A549 (cell line): Measurements from ENCODE around the gene ZNF628. TPM values are rescaled to one million over a fixed set of nuclear protein-coding genes. Genes with fewer than 3 reads are reported as not detected.

Experiments used
- ATAC-seq, 2 experiments: fragments of 200-7000 bp in 1 of 2; fragments of >200 bp in 1 of 2; cut with Nextera tagmentation in 1 of 2; cut with Tn5 transposase in 1 of 2; 3 replicates each; pipeline versions ENCODE4 v1.8.0 to v1.9.1; 2018 to 2020; ENCODE audit warnings: mild to moderate bottlenecking in 1 of 2, moderate library complexity in 1 of 2
- CTCF ChIA-PET: fragments of 300-600 bp; sonication (Branson Sonifier 250); formaldehyde crosslinking; extraction: SDS; loops from one replicate; lab custom pipeline; 2021; ENCODE audit warnings: antibody characterized with exemption, inconsistent platforms; lab: Yijun Ruan, JAX
- POLR2A ChIA-PET: fragments of 350-600 bp; formaldehyde crosslinking; extraction: SDS; loops from one replicate; lab custom pipeline; 2021; ENCODE audit warnings: antibody characterized with exemption, inconsistent platforms; lab: Yijun Ruan, JAX
- DNase-seq, 2 experiments: peaks; one replicate each; pipeline versions ENCODE4 v3.0.0 to v3.0.0-alpha.2; 2011 to 2016; ENCODE audit warnings: low read depth in 1 of 2, low spot score in 1 of 2
- FAIRE-seq: peaks from 2 replicates; lab custom pipeline; 2011; peaks lifted over from hg19 to GRCh38; lab: Jason Lieb, UNC
- H3K27ac ChIP-seq, 2 experiments: fragments of >200 bp; sonication (Bioruptor Twin); formaldehyde crosslinking; 3 replicates each; pipeline ENCODE4 v1.5.1; 2016 to 2017
- H3K4me1 ChIP-seq: fragments of >200 bp; sonication (Bioruptor Twin); formaldehyde crosslinking; 3 replicates; pipeline ENCODE4 v1.6.1; 2016
- H3K4me2 ChIP-seq: fragments of >200 bp; sonication (Bioruptor Twin); formaldehyde crosslinking; 3 replicates; pipeline ENCODE4 v1.6.1; 2016
- H3K4me3 ChIP-seq: fragments of >200 bp; sonication (Bioruptor Twin); formaldehyde crosslinking; 3 replicates; pipeline ENCODE4 v1.5.1; 2016
- H3K9me3 ChIP-seq: fragments of >200 bp; sonication (Bioruptor Twin); formaldehyde crosslinking; 3 replicates; pipeline ENCODE4 v1.6.1; 2016
- CBX8 ChIP-seq: fragments of 200-600 bp; sonication (generic); IDR thresholded peaks from 2 replicates; pipeline ENCODE4 v1.6.1; 2016
- CHD4 ChIP-seq: fragments of 200-600 bp; sonication (generic); IDR thresholded peaks from 2 replicates; pipeline ENCODE4 v1.6.1; 2016; ENCODE audit warnings: antibody characterized with exemption, mild to moderate bottlenecking, borderline replicate concordance
- CTCF ChIP-seq: fragments of >200 bp; sonication (Bioruptor Twin); formaldehyde crosslinking; IDR thresholded peaks from 3 replicates; pipeline ENCODE4 v1.5.1; 2016
- E2F6 ChIP-seq: IDR thresholded peaks from 2 replicates; pipeline ENCODE4 v1.6.1; 2012; ENCODE audit warnings: low read depth, borderline replicate concordance
- EHMT2 ChIP-seq: fragments of 200-600 bp; sonication (generic); IDR thresholded peaks from 2 replicates; pipeline ENCODE4 v1.6.1; 2016; ENCODE audit warnings: antibody characterized with exemption, low read depth, mild to moderate bottlenecking, moderate library complexity
- ELK1 ChIP-seq: fragments of 150-350 bp; IDR thresholded peaks from 2 replicates; pipeline ENCODE4 v1.6.1; 2014; ENCODE audit warnings: low read depth, mild to moderate bottlenecking, low read length
- ESRRA ChIP-seq: fragments of 150-350 bp; IDR thresholded peaks from 2 replicates; pipeline ENCODE4 v1.6.1; 2014; ENCODE audit warnings: mild to moderate bottlenecking, low read length, borderline replicate concordance
- FOXS1 ChIP-seq: fragments of 250-450 bp; sonication (Bioruptor Pico); IDR thresholded peaks from 2 replicates; pipeline ENCODE4 v1.5.0; 2020; ENCODE audit warnings: mild to moderate bottlenecking, moderate library complexity
- GATA3 ChIP-seq: IDR thresholded peaks from 2 replicates; pipeline ENCODE4 v1.6.1; 2012; ENCODE audit warnings: borderline replicate concordance
- HDAC2 ChIP-seq: fragments of 200-600 bp; sonication (generic); IDR thresholded peaks from 2 replicates; pipeline ENCODE4 v1.6.1; 2016
- HOXA7 ChIP-seq: fragments of 250-450 bp; sonication (Bioruptor Pico); IDR thresholded peaks from 2 replicates; pipeline ENCODE4 v1.5.0; 2020; ENCODE audit warnings: mild to moderate bottlenecking, moderate library complexity
- HOXB13 ChIP-seq: fragments of 250-450 bp; sonication (Bioruptor Pico); IDR thresholded peaks from 2 replicates; pipeline ENCODE4 v1.5.0; 2020; ENCODE audit warnings: low read depth, mild to moderate bottlenecking, moderate library complexity
- HOXB5 ChIP-seq: fragments of 250-450 bp; sonication (Bioruptor Pico); IDR thresholded peaks from 2 replicates; pipeline ENCODE4 v1.5.0; 2020; ENCODE audit warnings: mild to moderate bottlenecking, moderate library complexity
- JUN ChIP-seq, 2 experiments: fragments of >200 bp; sonication (Bioruptor Twin); formaldehyde crosslinking; IDR thresholded peaks; 2 replicates in 1 of 2; 3 replicates in 1 of 2; pipeline ENCODE4 v1.6.1; 2016 to 2017
- KDM1A ChIP-seq: fragments of 200-600 bp; sonication (generic); IDR thresholded peaks from 2 replicates; pipeline ENCODE4 v1.6.1; 2016; ENCODE audit warnings: low read depth, mild to moderate bottlenecking
- KDM5A ChIP-seq: fragments of 200-600 bp; sonication (generic); IDR thresholded peaks from 2 replicates; pipeline ENCODE4 v1.6.1; 2016; ENCODE audit warnings: antibody characterized with exemption, mild to moderate bottlenecking
- MAFK ChIP-seq: fragments of 450-650 bp; IDR thresholded peaks from 2 replicates; pipeline ENCODE4 v1.6.1; 2014; ENCODE audit not compliant: partially characterized antibody
- MAX ChIP-seq: IDR thresholded peaks from 2 replicates; pipeline ENCODE4 v1.6.1; 2012
- MYC ChIP-seq: IDR thresholded peaks from 2 replicates; pipeline ENCODE4 v1.6.1; 2012; ENCODE audit warnings: mild to moderate bottlenecking, inconsistent platforms, low read length, improper control_type of control experiment, borderline replicate concordance
- NR3C1 ChIP-seq: fragments of >200 bp; sonication (Bioruptor Twin); formaldehyde crosslinking; IDR thresholded peaks from 3 replicates; pipeline ENCODE4 v1.6.1; 2017
- POLR2A ChIP-seq: IDR thresholded peaks from 2 replicates; pipeline ENCODE4 v1.6.1; 2012; ENCODE audit warnings: mild to moderate bottlenecking, low read length
- RAD21 ChIP-seq, 2 experiments: fragments of >200 bp in 1 of 2; sonication (Bioruptor Twin) in 1 of 2; formaldehyde crosslinking in 1 of 2; IDR thresholded peaks in 1 of 2; conservative IDR thresholded peaks in 1 of 2; 2 replicates in 1 of 2; 3 replicates in 1 of 2; pipeline ENCODE4 v1.6.1; 2012 to 2018; ENCODE audit warnings: inconsistent platforms in 1 of 2
- RARB ChIP-seq: fragments of 250-450 bp; sonication (Bioruptor Pico); IDR thresholded peaks from 2 replicates; pipeline ENCODE4 v1.8.0; 2021; ENCODE audit warnings: mild to moderate bottlenecking, moderate library complexity
- SREBF2 ChIP-seq: fragments of 450-650 bp; IDR thresholded peaks from 2 replicates; pipeline ENCODE4 v1.6.1; 2014; ENCODE audit warnings: mild to moderate bottlenecking, moderate library complexity
- TP53 ChIP-seq: fragments of 250-450 bp; sonication (Bioruptor Pico); IDR thresholded peaks from 2 replicates; pipeline ENCODE4 v1.5.0; 2021; ENCODE audit warnings: mild to moderate bottlenecking, moderate library complexity
- ZFP36 ChIP-seq: fragments of 450-650 bp; IDR thresholded peaks from 2 replicates; pipeline ENCODE4 v1.6.1; 2014; ENCODE audit warnings: borderline replicate concordance; ENCODE audit not compliant: partially characterized antibody
- WGBS: methylation state at CpG from one replicate; pipeline ENCODE4 v1.1.6; 2017; ENCODE audit errors: missing lambda C conversion rate; 5-methylcytosine and 5-hydroxymethylcytosine counted together
- polyA plus RNA-seq, 4 experiments: library from polyadenylated mRNA; depleted of rRNA in 3 of 4; stranded (reverse); fragments of >200 nt; fragmentation: RNase III in 1 of 4; extraction: RNeasy Plus Mini Kit Qiagen cat#74134 plus additional on column Dnase treatment in 1 of 4; gene quantifications; 2 replicates in 3 of 4; 3 replicates in 1 of 4; pipeline ENCODE4 v1.2.3, GENCODE V29; 2011 to 2017

Gene ZNF628
- polyA plus RNA-seq, 2 of the 4 experiments (the other 2 are of a cell fraction) = 0.32 to 5.7 TPM

- no peak for ATAC-seq
- H3K9me3 ChIP-seq = no peaks in the 10 kb centered on the region
- DNase-seq = no peak
- WGBS = 84% methylated on average over 14 of the region's 14 CpGs
- no peak overlapping the region for H3K4me2 ChIP-seq
- no peak overlapping the region for H3K4me3 ChIP-seq
- ChIA-PET POLR2A (interaction anchor here (0.6 to 1.3 kb wide), 3 partner anchors 61 to 79 kb away, joined by 4 to 13 read pairs (median 4); partner anchors contain the start of genes FIZ1 and ZNF524), CTCF (interaction anchor here (1.0 to 1.3 kb wide), 4 partner anchors 15 to 86 kb away, joined by 3 to 9 read pairs (median 5); partner anchors contain the start of gene ZNF865)
- no peak for FAIRE-seq
- H3K4me1 ChIP-seq = peaks cover 34% of the 10 kb centered on the region
- peak; percentile 71; the same call in 1 of the 2 replicates for TF ChIP-seq KDM1A
- TF ChIP-seq CHD4 = peak; percentile 64; the same call in 1 of the 2 replicates
- TF ChIP-seq E2F6 = no peak
- TF ChIP-seq NR3C1 = no peak
- peak overlapping the region; percentile 18 to 65; a peak in 4 of 6 replicates for H3K27ac ChIP-seq
These were observed 44.4 kb downstream of the ZNF628 start for GRCh38 chr19:55520691-55521292.

- H3K4me3 ChIP-seq = no peak overlapping the region
- peak overlapping the region; percentile 67 for H3K4me2 ChIP-seq
- ChIA-PET CTCF (interaction anchor here (0.9 to 2.8 kb wide), 12 partner anchors 8 to 128 kb away, joined by 3 to 13 read pairs (median 5); partner anchors contain the start of gene ZNF865), POLR2A (interaction anchor here (0.6 to 1.7 kb wide), 8 partner anchors 22 to 99 kb away, joined by 3 to 13 read pairs (median 6); partner anchors contain the start of genes FIZ1, ZNF784 and ZNF865)
- peak; percentile 1 to 4; a peak in 1 of 6 replicates for ATAC-seq
- FAIRE-seq = no peak
- H3K27ac ChIP-seq = peak overlapping the region; percentile 64 to 78
- H3K9me3 ChIP-seq = no peaks in the 10 kb centered on the region
- 65% methylated on average over 18 of the region's 29 CpGs for WGBS
- DNase-seq = no peak
- H3K4me1 ChIP-seq = peaks cover 53% of the 10 kb centered on the region
- TF ChIP-seq MAFK (no peak), CTCF (no peak), ESRRA (no peak), JUN (IDR thresholded peaks at IDR 0.05) (0 out of 5 replicates have a peak, but pooled peaks of 1 of the 2 experiments have one; percentile 6), MYC (no peak)
These were observed 49.1 kb downstream of the ZNF628 start for GRCh38 chr19:55525289-55526101.

- ChIA-PET CTCF (interaction anchor here (0.9 to 2.8 kb wide), 12 partner anchors 9 to 126 kb away, joined by 3 to 13 read pairs (median 5); partner anchors contain the start of gene ZNF865), POLR2A (interaction anchor here (0.5 to 1.7 kb wide), 8 partner anchors 21 to 128 kb away, joined by 3 to 13 read pairs (median 6); partner anchors contain the start of genes FIZ1, ZNF784 and ZNF865)
- FAIRE-seq = peak; percentile 78
- Histone ChIP-seq H3K4me3 (no peak overlapping the region), H3K4me2 (peak overlapping the region; percentile 67), H3K4me1 (peaks cover 48% of the 10 kb centered on the region), H3K27ac (peak overlapping the region; percentile 64 to 78), H3K9me3 (no peaks in the 10 kb centered on the region)
- peak; percentile 82 to 95 for DNase-seq
- peak; percentile 79 to 88 for ATAC-seq
- 22% methylated on average over 28 of the region's 35 CpGs for WGBS
- no peak for TF ChIP-seq ESRRA
- TF ChIP-seq HOXB13 (CRISPR knock-in tag) = peak; percentile 58; the same call in 1 of the 2 replicates
- peak; percentile 73 for TF ChIP-seq GATA3
- TF ChIP-seq MAX = peak; percentile 99
- no peak for TF ChIP-seq HOXA7 (CRISPR knock-in tag)
- TF ChIP-seq ELK1 = no peak
- TF ChIP-seq TP53 (CRISPR knock-in tag) = no peak
- TF ChIP-seq RAD21 (conservative IDR thresholded peaks at IDR 0.05 in 1 of 2, IDR thresholded peaks at IDR 0.05 in 1 of 2) = peak in 1 of 2 experiments; percentile 9; a peak in 1 of 5 replicates
- TF ChIP-seq RARB (CRISPR knock-in tag) = peak; percentile 34; the same call in 1 of the 2 replicates
- TF ChIP-seq POLR2A = no peak
- peak; percentile 66 for TF ChIP-seq ZFP36
- TF ChIP-seq HDAC2 = 0 out of 2 replicates have a peak, but pooled peaks have one; percentile 43
- peak; percentile 78; the same call in 1 of the 2 replicates for TF ChIP-seq HOXB5 (CRISPR knock-in tag)
- no peak for TF ChIP-seq EHMT2
- no peak for TF ChIP-seq KDM5A
- no peak for TF ChIP-seq SREBF2
- TF ChIP-seq CBX8 = no peak
- TF ChIP-seq FOXS1 (CRISPR knock-in tag) = no peak
These were observed 50.1 kb downstream of the ZNF628 start for GRCh38 chr19:55526216-55527196.
